NB4 (cell line): ENCODE measurements around the gene KDM4B.

ENCODE experiments used
- DNase-seq: peaks from one replicate; pipeline ENCODE4 v3.0.0; 2010; ENCODE audit warnings: low read depth
- H3K4me3 ChIP-seq: one replicate; pipeline ENCODE4 v1.5.1; 2011; ENCODE audit warnings: mild to moderate bottlenecking, low read depth, low read length, moderate library complexity
- MYC ChIP-seq: IDR thresholded peaks from 2 replicates; pipeline ENCODE4 v1.6.1; 2011; ENCODE audit warnings: low read depth, low read length
- POLR2A ChIP-seq: IDR thresholded peaks from 2 replicates; pipeline ENCODE4 v1.6.1; 2011; ENCODE audit warnings: mild to moderate bottlenecking; ENCODE audit not compliant: insufficient read length; ENCODE audit errors: extremely low read depth
- TF ChIP-seq, protein P1 (sequence below): IDR thresholded peaks from one replicate; pipeline ENCODE4 v1.5.1; 2012; ENCODE audit warnings: low read depth, low read length
- TF ChIP-seq, protein P2 (sequence below): IDR thresholded peaks from 2 replicates; pipeline ENCODE4 v1.6.1; 2011; ENCODE audit warnings: low read depth, low read length

The KDM4B gene

DNA sequence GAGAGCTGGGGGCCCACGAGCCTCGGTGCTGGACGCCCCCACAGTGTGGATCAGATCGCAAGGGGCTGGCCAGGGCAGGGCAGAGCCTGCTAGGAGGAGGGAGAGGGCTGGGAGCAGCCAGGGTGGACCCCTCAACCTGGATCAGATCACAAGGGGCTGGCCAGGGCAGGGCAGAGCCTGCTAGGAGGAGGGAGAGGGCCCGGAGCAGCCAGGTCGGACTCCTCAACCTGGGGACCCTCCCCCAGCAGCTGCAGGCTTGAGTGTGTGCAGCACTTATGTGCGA, 126.6 kb downstream of the KDM4B start:
- H3K4me3 ChIP-seq = no peak overlapping the region
- TF ChIP-seq, protein P1, sequence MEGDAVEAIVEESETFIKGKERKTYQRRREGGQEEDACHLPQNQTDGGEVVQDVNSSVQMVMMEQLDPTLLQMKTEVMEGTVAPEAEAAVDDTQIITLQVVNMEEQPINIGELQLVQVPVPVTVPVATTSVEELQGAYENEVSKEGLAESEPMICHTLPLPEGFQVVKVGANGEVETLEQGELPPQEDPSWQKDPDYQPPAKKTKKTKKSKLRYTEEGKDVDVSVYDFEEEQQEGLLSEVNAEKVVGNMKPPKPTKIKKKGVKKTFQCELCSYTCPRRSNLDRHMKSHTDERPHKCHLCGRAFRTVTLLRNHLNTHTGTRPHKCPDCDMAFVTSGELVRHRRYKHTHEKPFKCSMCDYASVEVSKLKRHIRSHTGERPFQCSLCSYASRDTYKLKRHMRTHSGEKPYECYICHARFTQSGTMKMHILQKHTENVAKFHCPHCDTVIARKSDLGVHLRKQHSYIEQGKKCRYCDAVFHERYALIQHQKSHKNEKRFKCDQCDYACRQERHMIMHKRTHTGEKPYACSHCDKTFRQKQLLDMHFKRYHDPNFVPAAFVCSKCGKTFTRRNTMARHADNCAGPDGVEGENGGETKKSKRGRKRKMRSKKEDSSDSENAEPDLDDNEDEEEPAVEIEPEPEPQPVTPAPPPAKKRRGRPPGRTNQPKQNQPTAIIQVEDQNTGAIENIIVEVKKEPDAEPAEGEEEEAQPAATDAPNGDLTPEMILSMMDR = no peak
- TF ChIP-seq, protein P2, sequence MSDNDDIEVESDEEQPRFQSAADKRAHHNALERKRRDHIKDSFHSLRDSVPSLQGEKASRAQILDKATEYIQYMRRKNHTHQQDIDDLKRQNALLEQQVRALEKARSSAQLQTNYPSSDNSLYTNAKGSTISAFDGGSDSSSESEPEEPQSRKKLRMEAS = no peak
- TF ChIP-seq MYC (no peak), POLR2A (no peak)
- DNase-seq = no peak

DNA sequence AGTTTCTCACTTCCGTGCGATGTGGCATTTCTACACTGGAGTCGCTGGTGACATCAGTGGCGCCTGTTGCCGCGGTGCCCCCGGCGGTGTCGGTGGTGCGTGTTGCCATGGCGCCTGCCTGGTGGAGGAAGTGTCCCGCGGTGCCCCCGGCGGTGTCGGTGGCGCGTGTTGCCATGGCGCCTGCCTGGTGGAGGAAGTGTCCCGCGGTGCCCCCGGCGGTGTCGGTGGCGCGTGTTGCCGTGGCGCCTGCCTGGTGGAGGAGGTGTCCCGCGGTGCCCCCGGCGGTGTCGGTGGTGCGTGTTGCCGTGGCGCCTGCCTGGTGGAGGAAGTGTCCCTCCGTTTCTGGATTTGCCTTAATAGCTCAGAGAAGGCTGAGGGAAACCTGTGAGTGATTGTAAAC, 127.6 kb downstream of the KDM4B start:
- DNase-seq = peak; percentile 78
- TF ChIP-seq, protein P1 = no peak
- TF ChIP-seq, protein P2 = no peak
- TF ChIP-seq MYC (no peak), POLR2A (no peak)
- H3K4me3 ChIP-seq = no peak overlapping the region

DNA sequence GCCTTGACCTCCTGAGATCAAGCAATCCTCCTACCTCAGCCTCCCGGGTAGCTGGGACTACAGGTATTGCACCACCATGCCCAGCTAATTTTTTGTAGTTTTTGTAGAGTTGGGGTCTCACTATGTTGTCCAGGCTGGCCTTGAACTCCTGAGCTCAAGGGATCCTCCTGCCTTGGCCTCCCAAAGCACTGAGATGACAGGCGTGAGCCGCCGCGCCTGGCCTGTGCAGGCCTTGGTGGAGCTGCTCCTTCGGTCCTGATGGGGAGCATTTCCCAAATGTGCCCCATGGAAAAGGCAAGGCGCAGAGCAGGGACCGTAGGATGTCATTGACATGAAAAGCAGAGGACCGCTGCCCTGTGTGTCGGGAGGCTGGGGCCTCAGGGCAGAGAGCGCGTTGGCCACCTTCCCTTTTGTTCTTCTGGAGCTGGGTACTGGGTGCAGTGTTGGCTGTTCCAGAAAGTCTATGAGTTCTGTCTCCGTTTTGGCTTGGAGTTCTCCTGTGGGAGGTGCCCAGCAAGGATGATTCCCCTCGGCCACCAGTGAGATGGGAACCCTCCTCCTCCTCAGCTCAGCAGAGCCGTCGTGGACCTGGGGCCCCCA, 128.5 kb downstream of the KDM4B start:
- TF ChIP-seq, protein P2 = no peak
- TF ChIP-seq, protein P1 = no peak
- TF ChIP-seq POLR2A (no peak), MYC (no peak)
- no peak for DNase-seq
- no peak overlapping the region for H3K4me3 ChIP-seq

DNA sequence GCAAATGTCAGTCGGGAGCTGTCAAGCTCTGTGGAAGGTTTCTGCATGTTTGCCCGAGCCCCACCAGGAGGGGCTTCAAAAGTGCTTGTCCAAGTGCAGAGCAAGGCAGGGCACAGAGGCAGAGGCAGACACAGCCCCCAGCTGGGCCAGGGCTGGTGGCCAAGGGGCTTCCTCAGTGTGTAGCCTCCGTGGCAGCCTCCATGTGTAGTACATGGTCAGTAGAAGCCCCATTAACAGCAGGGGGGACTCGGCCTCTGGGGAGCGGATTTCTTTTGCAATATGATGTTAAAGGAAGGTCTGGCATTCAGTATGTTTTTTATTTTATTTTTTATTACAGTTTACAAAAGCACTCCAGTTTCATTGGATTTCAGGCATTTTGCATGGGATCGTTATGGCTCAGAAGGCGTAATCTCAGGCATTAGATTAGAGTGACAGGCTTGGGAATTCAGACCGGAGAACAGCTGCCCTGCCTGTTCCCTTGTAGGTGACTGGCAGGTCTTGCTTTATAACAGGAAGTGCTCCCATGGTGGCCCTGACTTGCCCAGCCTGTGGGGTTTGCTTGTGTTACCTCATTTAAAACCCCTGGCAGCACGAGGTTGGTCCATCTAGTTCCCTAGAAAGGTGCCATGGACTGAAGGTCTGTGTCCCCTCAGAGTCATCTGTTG, 129.2 kb downstream of the KDM4B start:
- TF ChIP-seq MYC = no peak
- no peak for TF ChIP-seq POLR2A
- TF ChIP-seq, protein P1 = no peak
- TF ChIP-seq, protein P2 = no peak
- peak; percentile 31 for DNase-seq
- no peak overlapping the region for H3K4me3 ChIP-seq

DNA sequence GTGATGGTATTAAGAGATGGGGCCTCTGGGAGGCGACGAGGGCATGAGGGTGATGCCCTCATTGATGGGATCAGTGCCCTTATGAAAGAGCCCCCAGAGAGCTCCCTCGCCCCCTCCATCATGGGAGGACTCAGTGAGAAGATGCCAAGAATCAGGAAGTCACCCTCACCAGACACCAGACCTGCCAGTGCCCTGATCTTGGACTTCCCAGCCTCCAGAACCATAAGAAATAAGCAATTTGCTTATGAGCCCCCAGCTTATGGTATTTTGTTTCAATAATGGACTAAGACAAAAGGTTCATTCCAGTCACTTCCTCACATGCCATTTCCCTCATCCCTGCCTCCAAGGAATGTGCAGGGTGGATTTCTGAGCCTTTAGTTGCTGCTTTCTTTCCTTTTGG, 129.7 kb downstream of the KDM4B start:
- no peak overlapping the region for H3K4me3 ChIP-seq
- no peak for TF ChIP-seq MYC
- TF ChIP-seq POLR2A = no peak
- TF ChIP-seq, protein P2 = no peak
- TF ChIP-seq, protein P1 = no peak

More for the DNA sequence above, 129.7 kb downstream of the KDM4B start:
- DNase-seq = no peak
